GM19238 (cell line): Measurements from ENCODE around the gene OPCML.

ENCODE experiments used
- DNase-seq: peaks from one replicate; pipeline ENCODE4 v3.0.0; 2011; ENCODE audit warnings: low spot score; ENCODE audit not compliant: insufficient read length

OPCML gene

GRCh38 chr11:133503776-133504175, 28.5 kb downstream of the OPCML start:
- DNase-seq, result no peak

DNA sequence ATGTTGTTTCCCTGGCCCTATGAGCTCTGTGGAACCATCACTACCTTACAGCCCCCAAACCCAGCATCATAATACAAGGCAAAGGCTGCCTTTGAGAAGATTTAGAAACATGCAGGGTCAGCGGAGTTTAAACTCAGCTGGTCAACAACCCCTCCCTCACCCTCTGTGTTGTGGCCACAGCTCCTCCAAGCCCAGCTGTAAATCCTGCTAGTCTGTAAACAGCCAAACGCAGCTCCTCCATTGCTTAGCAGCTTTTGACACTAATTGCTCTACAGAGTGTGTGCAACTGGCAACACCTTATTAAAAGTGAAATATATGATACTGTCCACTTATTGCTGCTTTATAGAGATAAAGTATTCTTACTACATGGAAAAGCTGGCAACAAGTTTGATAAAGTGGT, 29.1 kb downstream of the OPCML start:
- DNase-seq, result no peak

DNA sequence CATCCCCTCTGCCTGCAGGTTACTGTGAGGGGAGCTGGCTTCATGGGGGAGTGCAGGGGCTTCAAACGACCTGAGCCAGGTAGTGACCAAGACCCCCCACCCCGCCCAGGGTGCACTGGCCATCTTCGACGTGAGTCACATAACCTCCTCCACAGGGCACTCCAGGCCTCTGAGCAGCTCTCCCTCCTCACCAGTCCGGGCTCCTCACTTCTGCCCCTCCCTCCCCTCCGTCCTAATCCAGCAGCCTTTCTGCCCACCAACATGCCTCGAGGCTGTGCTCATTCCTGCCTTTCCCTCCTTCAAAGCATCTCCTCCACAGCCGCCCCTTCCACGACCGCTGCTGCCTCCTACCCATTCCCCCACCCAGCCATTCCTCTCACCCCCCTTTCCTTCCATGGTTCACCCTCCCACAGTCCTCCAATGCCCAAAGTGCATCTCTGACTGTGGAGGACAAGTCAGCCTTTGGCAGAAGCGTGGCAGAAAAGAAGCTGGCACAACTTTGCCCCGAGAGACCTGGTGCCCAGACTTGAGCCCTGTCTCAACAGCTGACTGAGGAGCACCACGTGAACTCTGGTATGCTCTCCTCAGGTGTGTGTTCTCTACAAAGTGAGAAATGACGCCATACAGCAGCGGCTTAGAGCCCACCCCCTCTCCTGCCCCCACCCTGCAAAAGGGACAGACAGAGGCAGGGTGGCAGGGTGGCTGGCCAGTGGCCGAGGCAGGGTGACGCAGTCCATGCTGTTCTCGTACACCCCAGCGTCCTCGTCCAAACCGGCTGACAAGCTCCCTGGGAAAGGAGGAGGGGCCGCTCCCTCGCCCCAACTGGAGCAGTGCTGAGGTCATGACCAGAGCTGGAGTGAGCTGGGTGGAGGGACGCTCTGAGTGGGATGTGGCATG, 30.4 kb downstream of the OPCML start:
- no peak for DNase-seq

DNA sequence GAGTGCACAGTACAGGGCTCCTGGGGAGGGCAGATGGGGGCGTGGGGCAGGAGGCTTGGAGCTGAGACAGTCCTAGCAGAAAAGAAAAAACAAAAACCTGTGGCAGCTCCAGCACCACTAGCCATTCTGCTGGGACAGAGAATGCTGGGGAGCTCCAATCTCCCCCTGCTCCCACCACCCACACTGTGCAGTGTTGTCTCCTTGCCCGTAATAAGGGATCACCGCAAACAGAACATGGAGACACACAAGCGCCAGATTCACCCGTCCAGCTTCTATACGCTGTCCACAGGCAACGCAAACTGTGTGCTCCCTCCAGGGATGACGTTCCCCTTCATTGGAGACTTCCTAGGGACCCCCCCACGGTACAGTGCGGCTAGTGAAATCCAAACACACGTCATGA, 31.4 kb downstream of the OPCML start:
- no peak for DNase-seq

DNA sequence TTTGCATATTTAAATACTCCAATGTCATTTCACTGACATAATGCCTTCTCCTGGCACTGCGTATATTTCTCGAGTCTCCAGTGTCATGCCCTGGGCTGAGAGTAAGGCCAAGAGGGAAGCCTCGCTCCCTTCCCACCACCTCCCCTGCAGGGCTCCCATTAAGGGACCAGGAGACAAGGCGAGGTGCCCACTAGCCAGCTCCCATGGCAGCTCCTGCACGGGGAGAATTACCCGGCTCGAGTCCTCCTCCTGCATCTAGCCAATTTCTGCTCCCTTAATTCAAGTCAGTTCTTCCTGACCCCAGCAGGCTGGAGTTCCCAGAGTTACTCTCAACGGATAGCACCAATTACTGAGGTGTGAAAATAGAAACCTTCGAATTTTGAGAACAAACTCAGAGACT, 31.9 kb downstream of the OPCML start:
- no peak for DNase-seq

DNA sequence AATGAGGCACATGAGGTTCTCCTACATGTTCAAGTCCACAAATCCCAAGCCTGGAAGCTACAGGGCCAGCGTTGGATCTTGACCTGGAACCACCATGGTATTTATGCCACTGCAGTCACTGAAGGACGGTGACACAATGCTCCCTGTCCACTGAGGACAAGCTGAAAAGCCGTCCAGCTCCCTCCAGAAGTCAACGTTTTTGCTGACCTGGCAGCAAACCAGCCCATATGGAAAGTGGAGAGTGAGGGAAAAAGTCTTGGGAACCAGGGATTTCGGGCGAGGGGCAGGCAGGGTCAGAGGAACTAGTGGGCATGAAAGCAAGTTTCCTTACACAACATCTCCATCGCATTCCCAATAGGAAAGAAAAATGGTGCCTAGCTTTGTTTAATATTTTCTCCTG, 33.3 kb downstream of the OPCML start:
- DNase-seq, result no peak

- no peak for DNase-seq
Observed at GRCh38 chr11:133497477-133498140, 34.7 kb downstream of the OPCML start.

DNA sequence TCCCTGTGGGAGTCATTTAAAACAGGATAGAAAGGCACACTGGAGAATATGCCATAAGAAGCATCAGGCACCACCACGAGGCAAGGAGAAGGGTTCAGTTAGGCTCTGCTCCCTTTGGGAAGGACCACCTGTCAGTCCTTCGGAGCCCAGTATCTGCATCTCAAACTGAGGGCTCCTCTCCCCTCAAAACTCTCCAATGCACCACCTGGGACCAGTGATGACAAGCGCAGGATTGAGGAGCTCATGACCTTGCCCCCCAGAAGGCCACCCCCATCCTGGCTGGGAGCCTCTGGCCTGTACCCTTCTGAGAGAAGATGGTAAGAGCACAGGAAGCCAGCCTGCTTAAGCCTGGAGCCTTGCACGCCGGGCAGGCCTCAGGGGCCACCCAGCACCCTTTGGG, 39.4 kb downstream of the OPCML start:
- no peak for DNase-seq

DNA sequence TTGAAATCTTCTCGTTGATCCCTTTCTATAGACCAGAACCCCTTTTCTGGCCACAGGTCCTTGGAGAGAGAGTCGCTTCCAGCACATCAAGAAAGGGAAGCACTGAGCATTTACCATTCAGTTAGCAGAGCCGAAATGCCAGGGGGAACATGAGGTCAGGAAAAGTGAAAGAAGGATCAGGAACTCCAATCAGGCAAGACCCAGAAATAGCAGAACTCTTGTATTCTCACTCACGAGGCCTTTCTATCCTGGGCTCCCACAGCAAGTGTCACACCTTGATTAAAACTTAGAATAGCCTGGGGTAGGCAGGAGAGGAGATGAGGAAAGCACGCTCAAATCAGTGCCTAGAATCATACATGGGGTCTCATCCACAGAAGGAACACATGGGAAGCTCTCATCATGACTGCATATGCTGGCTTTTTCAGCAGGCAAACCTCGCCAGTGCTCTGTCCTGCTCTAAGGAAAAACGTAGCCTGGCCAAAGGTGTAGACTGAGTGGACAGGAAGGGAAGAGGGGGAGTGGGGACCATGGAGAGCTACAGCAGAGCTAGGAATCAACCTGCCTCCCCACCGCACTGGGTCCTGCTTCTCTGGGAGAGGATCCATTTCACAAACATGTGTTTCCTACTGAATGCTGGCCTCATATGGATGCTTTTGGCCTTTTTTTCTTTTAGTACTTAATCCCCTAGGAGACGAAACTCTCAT, 40.5 kb downstream of the OPCML start:
- no peak for DNase-seq

- no peak for DNase-seq
Observed at GRCh38 chr11:133480722-133481121, 51.6 kb downstream of the OPCML start.

DNA sequence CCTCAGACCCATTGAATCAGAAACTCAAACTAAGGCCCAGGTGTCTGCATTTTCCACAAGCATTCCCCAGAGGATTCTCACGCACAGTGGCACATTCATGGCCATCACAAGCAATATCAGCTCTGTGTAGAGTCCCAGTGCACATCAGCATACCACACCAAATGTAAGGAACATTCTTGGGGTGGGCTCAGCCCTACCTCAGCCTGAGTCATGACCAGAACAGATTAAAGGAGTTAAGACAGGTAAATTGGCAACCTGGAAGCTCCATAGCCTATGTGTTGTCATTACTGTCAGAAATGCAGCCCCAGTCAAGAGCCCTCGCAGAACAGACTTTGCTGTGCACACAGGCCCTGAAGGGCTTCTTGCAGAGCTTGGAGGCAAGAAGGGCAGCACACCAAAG, 53.1 kb downstream of the OPCML start:
- DNase-seq, result no peak

- DNase-seq, result no peak
Observed at GRCh38 chr11:133477251-133477625, 55.1 kb downstream of the OPCML start.

DNA sequence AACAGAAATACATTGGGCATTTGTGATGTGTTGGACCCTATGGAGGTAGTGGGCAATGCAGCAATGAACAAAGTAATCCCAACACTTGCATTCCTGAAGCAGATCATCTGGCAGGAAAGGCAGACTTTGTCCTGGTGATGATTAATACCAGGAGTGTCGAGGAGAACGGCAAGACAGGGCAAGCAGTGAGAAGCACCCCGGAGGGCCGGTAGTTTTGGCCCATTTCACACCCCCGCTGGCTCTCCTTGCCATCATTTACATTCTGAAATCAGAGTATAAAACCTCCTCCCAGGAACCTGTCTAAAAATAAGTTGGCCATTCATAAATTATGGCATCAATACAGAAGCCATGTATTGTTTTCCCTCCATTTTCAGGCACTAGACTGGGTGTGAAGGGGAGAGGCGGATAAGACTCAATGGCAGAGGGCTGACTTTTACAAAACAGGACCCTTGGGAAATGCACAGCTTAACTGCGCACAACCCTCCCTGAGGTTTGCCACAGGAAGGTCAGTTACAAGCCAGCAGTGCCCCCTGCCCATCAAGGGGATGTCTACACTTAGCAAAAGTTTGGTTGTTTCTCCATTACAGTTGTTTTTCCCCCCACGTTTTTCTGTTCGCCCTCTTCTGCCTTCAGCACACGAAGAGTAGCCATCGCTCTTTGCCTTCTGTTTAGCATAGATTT, 55.6 kb downstream of the OPCML start:
- no peak for DNase-seq

GRCh38 chr11:133474461-133474860, 57.8 kb downstream of the OPCML start:
- DNase-seq, result no peak

DNA sequence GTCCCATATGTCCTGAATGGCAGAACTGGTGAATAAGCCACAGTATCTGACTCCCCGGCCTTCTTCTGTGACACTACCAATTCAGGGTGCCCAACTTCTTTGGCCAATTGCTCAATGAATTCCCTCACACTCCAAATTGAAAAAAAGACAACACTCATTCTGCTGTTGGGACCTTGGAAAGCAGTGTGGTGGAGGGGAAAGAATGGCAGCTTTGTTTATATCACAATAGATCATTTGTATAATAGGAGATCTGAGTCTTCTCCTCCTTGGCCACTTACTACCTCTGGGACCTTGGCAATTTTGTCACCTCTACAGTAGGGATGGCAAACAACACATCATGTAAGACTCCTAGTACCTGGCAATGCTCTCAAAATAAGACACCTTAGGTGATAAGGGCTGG, 64.6 kb downstream of the OPCML start:
- no peak for DNase-seq

DNA sequence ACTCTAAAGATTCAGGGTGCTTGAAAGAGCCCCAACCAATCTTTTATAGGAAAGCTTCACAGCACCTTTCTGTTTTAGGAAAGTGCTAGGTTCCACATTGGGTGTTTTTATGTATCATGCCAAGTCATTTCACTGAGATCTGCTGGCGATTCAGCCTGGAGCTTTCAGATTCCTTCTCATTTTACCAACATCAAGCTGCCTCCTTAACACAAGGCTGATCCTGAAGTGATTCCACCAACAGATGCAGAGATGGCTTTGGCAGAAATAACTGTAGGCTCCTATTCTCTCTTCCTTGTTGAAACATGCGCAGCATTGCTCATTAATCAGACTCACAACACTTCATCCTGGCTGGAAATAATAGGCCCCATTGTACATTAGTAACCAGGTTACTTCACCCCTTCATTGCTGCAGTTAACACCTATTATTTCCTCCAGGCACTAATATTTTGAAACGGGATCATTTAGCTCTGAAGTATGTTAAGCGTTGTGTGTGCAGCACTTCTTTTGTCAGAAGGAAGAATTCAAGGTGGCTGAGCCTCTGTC, 89.0 kb downstream of the OPCML start:
- no peak for DNase-seq

DNA sequence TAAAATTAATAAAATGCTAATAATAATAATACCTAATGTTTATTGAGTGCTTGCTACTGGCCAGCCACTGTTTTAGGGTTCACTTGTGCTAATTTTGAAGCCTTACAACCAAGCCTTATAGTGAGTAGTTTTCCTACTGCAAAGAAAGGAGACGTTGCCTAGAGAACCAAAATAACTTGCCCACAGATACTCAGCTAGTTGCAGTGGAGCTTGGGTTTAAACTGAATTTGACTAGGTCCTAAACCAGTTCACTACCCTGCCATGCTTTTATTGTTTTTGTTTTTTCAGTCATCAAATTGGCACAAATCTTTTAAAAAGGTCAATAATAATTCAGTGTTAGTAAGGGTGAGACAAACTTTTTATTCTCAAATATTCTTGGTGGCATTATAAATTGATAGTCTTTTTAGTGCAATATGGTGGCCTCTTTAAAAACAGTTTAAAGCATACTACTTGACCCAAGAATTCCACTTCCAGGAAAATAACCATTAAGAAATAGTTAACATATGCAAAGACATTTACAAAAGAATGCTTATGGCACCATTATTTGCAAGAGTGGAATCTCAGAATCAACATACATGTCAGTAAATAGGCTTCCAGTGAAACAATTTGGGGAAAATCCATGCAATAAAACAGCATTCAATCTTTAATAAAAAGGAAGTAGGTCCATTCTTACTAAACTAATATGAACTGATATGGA, 90.2 kb downstream of the OPCML start:
- no peak for DNase-seq

DNA sequence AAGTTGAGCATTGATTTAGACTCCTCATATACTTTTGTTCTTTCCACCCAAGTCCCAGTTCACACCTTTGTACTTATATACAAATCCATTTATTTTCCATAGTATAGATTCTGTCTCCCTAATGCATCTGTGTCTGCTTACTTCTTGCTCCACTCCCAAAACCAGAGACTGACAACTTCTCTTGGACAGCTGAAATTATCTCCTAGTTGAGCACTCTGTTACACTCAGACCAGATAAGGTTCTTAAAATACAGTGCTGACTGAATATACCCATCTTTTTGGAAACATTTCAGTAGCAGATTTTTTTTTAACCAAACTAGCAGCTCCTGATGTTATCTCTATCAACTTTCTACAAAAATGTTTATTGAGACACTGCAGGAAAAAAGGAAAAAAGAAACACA, 106.3 kb downstream of the OPCML start:
- no peak for DNase-seq

DNA sequence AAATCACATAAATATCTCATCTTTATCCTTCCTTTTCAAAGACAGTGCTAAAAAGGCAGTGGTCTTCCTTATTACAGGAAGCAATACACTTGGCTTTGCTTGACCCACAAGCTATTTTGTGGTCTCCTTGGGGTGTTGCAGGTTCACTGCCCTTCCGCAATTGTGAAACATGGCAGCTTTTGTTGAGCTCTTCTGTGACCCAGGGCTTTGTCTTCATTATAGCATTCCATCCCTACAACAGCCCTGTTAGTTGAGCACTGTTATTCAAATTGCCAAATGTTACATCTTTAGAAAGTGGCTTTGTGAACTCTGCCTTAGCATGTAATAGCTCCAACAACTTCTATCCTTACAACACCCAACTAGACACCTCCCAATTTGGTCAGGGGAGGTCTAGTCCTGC, 107.1 kb downstream of the OPCML start:
- DNase-seq, result no peak

- no peak for DNase-seq
Observed at GRCh38 chr11:133418218-133418617, 114.1 kb downstream of the OPCML start.

DNA sequence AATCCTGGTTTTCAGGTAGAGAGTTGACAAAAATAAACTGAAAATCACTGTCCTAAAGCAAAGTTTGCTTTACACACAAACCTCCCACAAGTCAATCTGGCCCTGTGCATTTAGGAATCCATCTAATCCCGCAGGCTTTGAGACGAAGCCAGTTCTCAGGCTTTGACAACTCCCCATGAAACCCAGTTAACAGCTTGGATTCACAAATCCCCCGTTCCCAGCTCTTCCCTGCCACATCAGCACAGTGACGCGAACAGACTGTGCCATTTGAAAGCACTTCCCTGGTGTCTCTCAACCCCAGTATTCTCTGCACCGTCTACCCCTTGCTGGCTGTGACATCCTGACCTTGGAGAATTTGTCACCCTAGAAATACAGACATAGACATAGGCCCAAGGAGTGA, 117.8 kb downstream of the OPCML start:
- no peak for DNase-seq
